ENCODE results near the gene EHD3. TPM values are rescaled to one million over a fixed set of nuclear protein-coding genes. Genes with fewer than 3 reads are reported as not detected.

EHD3 gene
- total and polyA plus RNA-seq, 2 of the 8 experiments (the other 6 are each of a cell fraction or from before 2014, with no cell fraction given) = 9.3 to 12.0 TPM

GRCh38 chr2:31314761-31315160 is 80.8 kb downstream of the EHD3 start:
- Histone ChIP-seq H2AK5ac (ENCODE audit: low read depth, low read length) (no peak overlapping the region), H2BK12ac (ENCODE audit: low read depth, low read length) (no peak overlapping the region), H2BK120ac (replicated peaks; ENCODE audit: low read depth, low read length) (no peak overlapping the region), H3K27me3 (replicated peaks in 1 of 4; ENCODE audit: control insufficient read depth in 3 of 4, extremely low read depth in 1 of 4, insufficient read depth in 3 of 4, low read length in 3 of 4) (no peaks in the 10 kb centered on the region), H3K18ac (ENCODE audit: extremely low read depth, low read length) (no peak overlapping the region), H3K4me2 (ENCODE audit: insufficient read depth in 1 of 2, low read depth in 2 of 2, low read length in 2 of 2) (no peak overlapping the region), H4K91ac (replicated peaks; ENCODE audit: insufficient read length, low read length) (no peak overlapping the region), H3K79me2 (ENCODE audit: control insufficient read depth in 1 of 2, insufficient read depth in 2 of 2, low read length in 2 of 2) (no peaks in the 10 kb centered on the region), H3K9me3 (ENCODE audit: insufficient read depth in 2 of 2, low read depth in 1 of 2, low read length in 1 of 2) (no peaks in the 10 kb centered on the region), H4K20me1 (replicated peaks in 1 of 2; ENCODE audit: control insufficient read depth in 1 of 2, insufficient read depth in 2 of 2, low read length in 2 of 2) (no peaks in the 10 kb centered on the region), H3K27ac (ENCODE audit: low read depth, low read length) (no peak overlapping the region), H2BK20ac (ENCODE audit: low read length) (no peak overlapping the region), H2BK15ac (ENCODE audit: low read length) (no peak overlapping the region), H3K23me2 (ENCODE audit: low read depth, low read length) (no peaks in the 10 kb centered on the region), H2BK5ac (ENCODE audit: low read depth, low read length) (no peak overlapping the region), H3K4me1 (replicated peaks in 1 of 4; ENCODE audit: control insufficient read depth in 3 of 4, insufficient read depth in 4 of 4, low read length in 3 of 4) (peaks cover 0 to 5% (median under 1%) of the 10 kb centered on the region in 4 experiments; a peak in 2 of 7 replicates), H3K4ac (replicated peaks; ENCODE audit: insufficient read length, low read depth, low read length) (no peak overlapping the region), H4K8ac (ENCODE audit: extremely low read depth, insufficient read depth, low read length) (no peak overlapping the region), H3K14ac (ENCODE audit: insufficient read length) (no peak overlapping the region), H4K5ac (ENCODE audit: insufficient read length, low read depth, low read length) (no peak overlapping the region), H3K56ac (replicated peaks; ENCODE audit: insufficient read length, low read depth, low read length) (no peak overlapping the region), H3K4me3 (ENCODE audit: extremely low read depth in 1 of 4, insufficient read depth in 2 of 4, low read depth in 3 of 4, low read length in 4 of 4) (no peak overlapping the region), H3K79me1 (ENCODE audit: low read depth, low read length) (no peaks in the 10 kb centered on the region; the same call in 1 of the 2 replicates), H3K9ac (replicated peaks in 1 of 4; ENCODE audit: extremely low read depth in 1 of 4, low read depth in 3 of 4, low read length in 3 of 4) (no peak overlapping the region), H2AFZ (ENCODE audit: low read length) (no peak overlapping the region), H3K23ac (ENCODE audit: insufficient read length) (no peak overlapping the region), H3K36me3 (ENCODE audit: control insufficient read depth in 2 of 4, insufficient read depth in 4 of 4, low read length in 3 of 4) (no peaks in the 10 kb centered on the region)
- DNase-seq (ENCODE audit: low read depth in 1 of 2, low spot score in 2 of 2) (no peak), FAIRE-seq (no peak)
- POLR2A ChIA-PET (ENCODE audit: partially characterized antibody) = interaction anchor here (1.1 kb wide), 1 partner anchor 62 kb away, joined by 4 read pairs; no protein-coding TSS in a partner anchor
- CTCF ChIA-PET (ENCODE audit: partially characterized antibody) = interaction anchor here (1.7 kb wide), 1 partner anchor 58 kb away, joined by 3 read pairs; no protein-coding TSS in a partner anchor
- 87% methylated on average over 2 of the region's 2 CpGs; no CpG with 5 or more reads in 1 of the 2 experiments for WGBS, 2 experiments (ENCODE audit: extremely low coverage in 1 of 2, insufficient coverage in 1 of 2, insufficient read length in 1 of 2, insufficient replicate concordance in 2 of 2, low coverage in 1 of 2, low lambda C conversion rate in 2 of 2, missing lambda C conversion rate in 1 of 2)
- TF ChIP-seq FOSL1 (IDR thresholded peaks at IDR 0.05; ENCODE audit: insufficient read depth, low read depth, low read length) (no peak), JUN (IDR thresholded peaks at IDR 0.05; ENCODE audit: low read depth, low read length) (no peak), BCL11A (IDR thresholded peaks at IDR 0.05; ENCODE audit: low read depth in 2 of 2, low read length in 2 of 2) (no peak), EGR1 (IDR thresholded peaks at IDR 0.05; ENCODE audit: borderline replicate concordance, low read depth, low read length) (no peak), ZNF274 (IDR thresholded peaks at IDR 0.05; ENCODE audit: borderline replicate concordance, extremely low read depth, low read length) (no peak), SAP30 (IDR thresholded peaks at IDR 0.05; ENCODE audit: insufficient read depth, insufficient replicate concordance, low read length) (no peak), CBX8 (IDR thresholded peaks at IDR 0.05; ENCODE audit: borderline replicate concordance, low read depth, low read length) (no peak), RBBP5 (IDR thresholded peaks at IDR 0.05; ENCODE audit: borderline replicate concordance, low read depth, low read length) (no peak), TBP (IDR thresholded peaks at IDR 0.05; ENCODE audit: low read depth, low read length) (no peak), JUND (IDR thresholded peaks at IDR 0.05; ENCODE audit: low read length) (no peak), RNF2 (IDR thresholded peaks at IDR 0.05; ENCODE audit: borderline replicate concordance, low read depth, low read length, missing control alignments, poor library complexity, severe bottlenecking) (no peak), TAF1 (IDR thresholded peaks at IDR 0.05; ENCODE audit: low read depth, low read length) (no peak), TAF7 (optimal IDR thresholded peaks at IDR 0.05; ENCODE audit: borderline replicate concordance, low read depth, low read length) (no peak)
- TF ChIP-seq, protein P1, sequence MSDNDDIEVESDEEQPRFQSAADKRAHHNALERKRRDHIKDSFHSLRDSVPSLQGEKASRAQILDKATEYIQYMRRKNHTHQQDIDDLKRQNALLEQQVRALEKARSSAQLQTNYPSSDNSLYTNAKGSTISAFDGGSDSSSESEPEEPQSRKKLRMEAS (IDR thresholded peaks at IDR 0.05) = no peak

Data from H1 (cell line).